ENCODE measurements around the gene TMEM150C.

GRCh38 chr4:82522472-82522871, 39.3 kb downstream of the TMEM150C start:
- no peak for TF ChIP-seq CTCF (IDR thresholded peaks at IDR 0.05)
- no peak for TF ChIP-seq MAX (IDR thresholded peaks at IDR 0.05)
- no peak for TF ChIP-seq SMC3 (IDR thresholded peaks at IDR 0.05)
- no peak for TF ChIP-seq PBX3 (IDR thresholded peaks at IDR 0.05)
- TF ChIP-seq ZFP36 (IDR thresholded peaks at IDR 0.05; ENCODE audit: borderline replicate concordance, partially characterized antibody), result no peak
- TF ChIP-seq EP300 (IDR thresholded peaks at IDR 0.05), result no peak

Data from A549 (cell line).